Measurements from ENCODE around the gene APLF.

DNA sequence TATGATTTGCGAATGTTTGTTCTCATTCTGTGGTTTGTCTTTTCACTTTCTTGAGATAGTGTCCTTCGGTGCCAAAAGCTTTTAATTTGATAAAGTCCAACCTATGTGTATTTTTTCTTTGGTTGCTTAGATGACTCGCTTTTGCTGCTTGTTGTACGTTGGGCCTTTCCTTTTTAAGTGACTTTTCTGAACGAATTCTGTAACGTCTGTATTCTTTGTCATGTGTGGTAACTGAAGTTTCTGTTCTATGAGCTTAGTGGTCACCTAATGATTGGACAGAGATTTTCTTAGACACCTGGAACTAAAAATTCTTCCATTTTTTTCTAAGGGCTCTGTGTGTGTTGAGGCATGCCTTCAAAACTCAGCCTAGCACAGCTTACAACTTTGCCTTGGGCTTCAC, 156.4 kb downstream of the APLF start:
- TF ChIP-seq, protein P1, sequence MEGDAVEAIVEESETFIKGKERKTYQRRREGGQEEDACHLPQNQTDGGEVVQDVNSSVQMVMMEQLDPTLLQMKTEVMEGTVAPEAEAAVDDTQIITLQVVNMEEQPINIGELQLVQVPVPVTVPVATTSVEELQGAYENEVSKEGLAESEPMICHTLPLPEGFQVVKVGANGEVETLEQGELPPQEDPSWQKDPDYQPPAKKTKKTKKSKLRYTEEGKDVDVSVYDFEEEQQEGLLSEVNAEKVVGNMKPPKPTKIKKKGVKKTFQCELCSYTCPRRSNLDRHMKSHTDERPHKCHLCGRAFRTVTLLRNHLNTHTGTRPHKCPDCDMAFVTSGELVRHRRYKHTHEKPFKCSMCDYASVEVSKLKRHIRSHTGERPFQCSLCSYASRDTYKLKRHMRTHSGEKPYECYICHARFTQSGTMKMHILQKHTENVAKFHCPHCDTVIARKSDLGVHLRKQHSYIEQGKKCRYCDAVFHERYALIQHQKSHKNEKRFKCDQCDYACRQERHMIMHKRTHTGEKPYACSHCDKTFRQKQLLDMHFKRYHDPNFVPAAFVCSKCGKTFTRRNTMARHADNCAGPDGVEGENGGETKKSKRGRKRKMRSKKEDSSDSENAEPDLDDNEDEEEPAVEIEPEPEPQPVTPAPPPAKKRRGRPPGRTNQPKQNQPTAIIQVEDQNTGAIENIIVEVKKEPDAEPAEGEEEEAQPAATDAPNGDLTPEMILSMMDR (IDR thresholded peaks at IDR 0.05; ENCODE audit: insufficient read depth, low read length, poor library complexity, severe bottlenecking), result no peak
- no peak for TF ChIP-seq EZH2phosphoT487 (conservative IDR thresholded peaks at IDR 0.05; ENCODE audit: low read length)
